ENCODE data around the gene THSD1. TPM values are rescaled to one million over a fixed set of nuclear protein-coding genes. Genes with fewer than 3 reads are reported as not detected.

THSD1 gene
- total and polyA plus RNA-seq, 2 experiments from 2014 or later, result 11.6 to 12.0 TPM

DNA sequence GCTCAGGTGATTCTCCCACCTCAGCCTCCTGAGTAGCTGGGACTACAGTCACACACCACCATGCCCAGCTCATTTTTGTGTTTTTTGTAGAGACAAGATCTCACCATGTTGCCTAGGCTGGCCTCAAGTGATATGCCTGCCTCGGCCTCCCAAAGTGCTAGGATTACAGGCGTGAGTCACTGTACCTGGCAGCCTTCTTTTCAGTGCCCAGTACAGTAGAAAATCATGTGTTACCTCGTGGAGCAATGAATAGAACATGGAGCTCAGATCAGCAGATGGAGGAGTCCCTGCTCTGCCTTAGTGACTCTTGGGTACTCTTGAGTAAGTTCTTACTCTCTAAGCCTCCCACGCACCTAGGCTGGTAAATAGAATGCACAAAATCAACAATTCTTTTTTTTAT lies 44.7 kb downstream of the THSD1 start:
- no peak overlapping the region for H3K9ac ChIP-seq
- H3K79me2 ChIP-seq (ENCODE audit: insufficient read depth), result no peaks in the 10 kb centered on the region
- in situ Hi-C loops (cut with MboI), result no loop called here
- no peak overlapping the region for H2AFZ ChIP-seq
- no peak overlapping the region for H3K4me2 ChIP-seq (ENCODE audit: unreplicated experiment)
- no peak overlapping the region for H3K27ac ChIP-seq
- 90 to 93% methylated on average over 4 of the region's 4 CpGs for WGBS, 2 experiments (ENCODE audit: low coverage in 1 of 2, low lambda C conversion rate in 2 of 2, missing lambda C conversion rate in 2 of 2)
- DNase-seq, result no peak
- H3K4me3 ChIP-seq, result no peak overlapping the region
- no peaks in the 10 kb centered on the region for H4K20me1 ChIP-seq (ENCODE audit: insufficient read depth)
- H3K36me3 ChIP-seq (ENCODE audit: low read depth), result no peaks in the 10 kb centered on the region
- TF ChIP-seq EZH2phosphoT487 (IDR thresholded peaks at IDR 0.05; ENCODE audit: insufficient read depth, low read depth) (no peak), EZH2 (IDR thresholded peaks at IDR 0.05; ENCODE audit: insufficient read depth, poor library complexity, severe bottlenecking) (no peak)
- no peaks in the 10 kb centered on the region for H3K27me3 ChIP-seq (replicated peaks; ENCODE audit: insufficient read depth)
- H3F3A ChIP-seq (ENCODE audit: insufficient read depth), result no peaks in the 10 kb centered on the region
- no peaks in the 10 kb centered on the region for H3K9me3 ChIP-seq (ENCODE audit: low read depth)
- peaks cover 11% of the 10 kb centered on the region for H3K4me1 ChIP-seq (ENCODE audit: insufficient read depth)
- H3K9me2 ChIP-seq (ENCODE audit: insufficient read depth), result no peaks in the 10 kb centered on the region

DNA sequence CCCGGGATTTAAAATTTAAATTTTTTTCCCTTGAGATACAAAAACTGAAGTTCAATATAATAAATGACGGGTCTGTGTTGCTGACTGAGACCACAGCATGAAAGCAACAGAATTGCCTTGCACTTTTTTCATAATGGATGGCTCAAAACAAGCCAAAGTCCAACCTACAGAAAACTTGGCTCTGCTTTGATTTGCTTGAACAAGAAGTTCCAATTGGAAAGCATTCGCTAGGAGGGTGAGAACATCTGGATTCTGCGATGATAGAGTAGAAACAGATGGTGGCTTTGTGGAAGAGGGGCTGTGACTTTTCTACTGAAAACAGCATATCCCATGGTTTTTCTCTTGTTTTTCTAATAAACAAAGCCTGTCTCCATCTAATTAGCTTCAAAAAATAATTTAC lies 46.4 kb downstream of the THSD1 start:
- no peaks in the 10 kb centered on the region for H3K79me2 ChIP-seq (ENCODE audit: insufficient read depth)
- WGBS, 2 experiments (ENCODE audit: low coverage in 1 of 2, low lambda C conversion rate in 2 of 2, missing lambda C conversion rate in 2 of 2), result 16 to 23% methylated on average over 4 of the region's 4 CpGs
- H3K9me3 ChIP-seq (ENCODE audit: low read depth), result no peaks in the 10 kb centered on the region
- H3K36me3 ChIP-seq (ENCODE audit: low read depth), result no peaks in the 10 kb centered on the region
- no peak overlapping the region for H2AFZ ChIP-seq
- no peak overlapping the region for H3K4me3 ChIP-seq
- no peaks in the 10 kb centered on the region for H3K27me3 ChIP-seq (replicated peaks; ENCODE audit: insufficient read depth)
- no peak overlapping the region for H3K9ac ChIP-seq
- no peak overlapping the region for H3K4me2 ChIP-seq (ENCODE audit: unreplicated experiment)
- peak; percentile 28 for DNase-seq
- H3K4me1 ChIP-seq (ENCODE audit: insufficient read depth), result peaks cover 19% of the 10 kb centered on the region
- no peaks in the 10 kb centered on the region for H3K9me2 ChIP-seq (ENCODE audit: insufficient read depth)
- in situ Hi-C loops (cut with MboI), result no loop called here
- no peaks in the 10 kb centered on the region for H4K20me1 ChIP-seq (ENCODE audit: insufficient read depth)
- no peak overlapping the region for H3K27ac ChIP-seq
- TF ChIP-seq EZH2phosphoT487 (IDR thresholded peaks at IDR 0.05; ENCODE audit: insufficient read depth, low read depth), result no peak
- no peak for TF ChIP-seq EZH2 (IDR thresholded peaks at IDR 0.05; ENCODE audit: insufficient read depth, poor library complexity, severe bottlenecking)
- no peaks in the 10 kb centered on the region for H3F3A ChIP-seq (ENCODE audit: insufficient read depth)

DNA sequence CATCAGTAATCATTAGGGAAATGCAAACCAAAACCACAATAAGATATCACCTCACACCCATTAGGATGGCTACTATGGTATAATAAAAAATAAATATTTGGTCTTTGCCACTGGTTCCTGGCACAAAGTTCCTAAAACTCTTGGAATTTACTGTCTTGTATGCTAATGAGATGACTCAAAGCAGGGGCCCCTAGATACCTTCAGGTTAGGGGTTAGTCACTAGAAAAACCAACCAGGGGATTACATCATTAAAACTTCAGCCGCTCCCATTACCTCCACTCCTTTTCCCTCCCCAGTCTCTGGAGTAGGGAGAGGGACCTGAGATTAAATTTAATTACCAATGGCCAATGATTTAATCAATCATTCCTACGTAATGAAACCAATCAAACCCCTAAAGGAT lies 49.6 kb downstream of the THSD1 start:
- Histone ChIP-seq H3F3A (ENCODE audit: insufficient read depth) (peaks cover 18% of the 10 kb centered on the region), H2AFZ (no peak overlapping the region), H3K9ac (no peak overlapping the region), H4K20me1 (ENCODE audit: insufficient read depth) (no peaks in the 10 kb centered on the region), H3K4me2 (ENCODE audit: unreplicated experiment) (peak overlapping the region; percentile 18), H3K36me3 (ENCODE audit: low read depth) (no peaks in the 10 kb centered on the region), H3K9me3 (ENCODE audit: low read depth) (no peaks in the 10 kb centered on the region), H3K27me3 (replicated peaks; ENCODE audit: insufficient read depth) (no peaks in the 10 kb centered on the region), H3K4me1 (ENCODE audit: insufficient read depth) (peaks cover 32% of the 10 kb centered on the region), H3K79me2 (ENCODE audit: insufficient read depth) (no peaks in the 10 kb centered on the region), H3K27ac (no peak overlapping the region), H3K9me2 (ENCODE audit: insufficient read depth) (no peaks in the 10 kb centered on the region), H3K4me3 (no peak overlapping the region)
- WGBS, 2 experiments (ENCODE audit: low coverage in 1 of 2, low lambda C conversion rate in 2 of 2, missing lambda C conversion rate in 2 of 2), result 54 to 61% methylated on average over 2 of the region's 2 CpGs
- TF ChIP-seq EZH2phosphoT487 (IDR thresholded peaks at IDR 0.05; ENCODE audit: insufficient read depth, low read depth), result no peak
- in situ Hi-C loops (cut with MboI), result no loop called here
- peak; percentile 80 for DNase-seq

- no peak overlapping the region for H3K4me3 ChIP-seq
- 0% methylated on average over 1 of the region's 1 CpG for WGBS, 2 experiments (ENCODE audit: low coverage in 1 of 2, low lambda C conversion rate in 2 of 2, missing lambda C conversion rate in 2 of 2)
Measured at GRCh38 chr13:52353193-52353592, 52.8 kb downstream of the THSD1 start.

More at GRCh38 chr13:52353193-52353592, 52.8 kb downstream of the THSD1 start:
- TF ChIP-seq EZH2 (IDR thresholded peaks at IDR 0.05; ENCODE audit: insufficient read depth, poor library complexity, severe bottlenecking), result no peak
- no peak for TF ChIP-seq EZH2phosphoT487 (IDR thresholded peaks at IDR 0.05; ENCODE audit: insufficient read depth, low read depth)
- Histone ChIP-seq H2AFZ (no peak overlapping the region), H3K79me2 (ENCODE audit: insufficient read depth) (no peaks in the 10 kb centered on the region), H3K9me3 (ENCODE audit: low read depth) (no peaks in the 10 kb centered on the region), H3K9me2 (ENCODE audit: insufficient read depth) (no peaks in the 10 kb centered on the region), H3F3A (ENCODE audit: insufficient read depth) (peaks cover 35% of the 10 kb centered on the region), H3K4me2 (ENCODE audit: unreplicated experiment) (peak overlapping the region; percentile 69), H4K20me1 (ENCODE audit: insufficient read depth) (no peaks in the 10 kb centered on the region), H3K36me3 (ENCODE audit: low read depth) (no peaks in the 10 kb centered on the region), H3K27ac (peak overlapping the region; percentile 43), H3K9ac (peak overlapping the region; percentile 3; the same call in 1 of the 2 replicates), H3K27me3 (replicated peaks; ENCODE audit: insufficient read depth) (no peaks in the 10 kb centered on the region), H3K4me1 (ENCODE audit: insufficient read depth) (peaks cover 50% of the 10 kb centered on the region)
- in situ Hi-C loops (cut with MboI), result no loop called here
- peak; percentile 88 for DNase-seq

All from GM23248 (cell line).